ENCODE data around the gene SLC1A4.

- TF ChIP-seq SUZ12 (IDR thresholded peaks at IDR 0.05; ENCODE audit: extremely low read depth, insufficient read depth, insufficient read length) (no peak), ZNF274 (IDR thresholded peaks at IDR 0.05; ENCODE audit: low read depth, low read length) (no peak), YY1 (IDR thresholded peaks at IDR 0.05; ENCODE audit: insufficient read depth, insufficient read length) (no peak)
Observed at GRCh38 chr2:65020943-65021528, 31.8 kb downstream of the SLC1A4 start.

Data from NT2/D1 (cell line).